HL-60 (cell line): ENCODE results near the gene MTFP1.

ENCODE experiments used
- DNase-seq, 2 experiments: peaks; one replicate each; pipeline ENCODE4 v3.0.0-alpha.2; 2010 to 2020; ENCODE audit warnings: low read depth in 1 of 2, low spot score in 1 of 2
- H3K27ac ChIP-seq: fragments of 250-450 bp; sonication (Bioruptor Pico); replicated peaks from 2 replicates; pipeline ENCODE4 v1.5.1; 2020; ENCODE audit warnings: mild to moderate bottlenecking, moderate library complexity
- H3K27me3 ChIP-seq: fragments of 250-450 bp; sonication (Bioruptor Pico); 2 replicates; pipeline ENCODE4 v1.5.1; 2021; ENCODE audit warnings: mild to moderate bottlenecking, moderate library complexity; ENCODE audit not compliant: insufficient read depth, poor library complexity, severe bottlenecking
- H3K4me3 ChIP-seq: replicated peaks from 2 replicates; pipeline ENCODE4 v1.5.1; 2011; ENCODE audit warnings: mild to moderate bottlenecking, control low read depth, low read length; ENCODE audit not compliant: insufficient read depth
- CTCF ChIP-seq: IDR thresholded peaks from one replicate; pipeline ENCODE4 v1.5.1; 2011; ENCODE audit warnings: low read length, control low read depth, inconsistent platforms; ENCODE audit not compliant: insufficient read depth
- GABPA ChIP-seq: IDR thresholded peaks from 2 replicates; pipeline ENCODE4 v1.6.1; 2012; ENCODE audit warnings: low read depth
- POLR2AphosphoS5 ChIP-seq: IDR thresholded peaks from 2 replicates; pipeline ENCODE4 v1.6.1; 2012; ENCODE audit warnings: low read depth
- SPI1 ChIP-seq: IDR thresholded peaks from 2 replicates; pipeline ENCODE4 v1.6.1; 2012; ENCODE audit warnings: low read depth, mild to moderate bottlenecking, borderline replicate concordance
- long read RNA-seq: library from polyadenylated mRNA; unstranded; transcript quantifications from one replicate; pipeline ENCODE4 v2.0.0, GENCODE V29; 2020
- TF ChIP-seq, protein P1 (sequence below): IDR thresholded peaks from 2 replicates; pipeline ENCODE4 v1.6.1; 2012; ENCODE audit warnings: low read depth; ENCODE audit not compliant: insufficient replicate concordance

The MTFP1 gene
- long read RNA-seq, transcript MTFP1-204 (4 exons, 759 nt), result minor isoform, 7 of 249 reads
- long read RNA-seq, transcript MTFP1-203 (4 exons, 912 nt), result minor isoform, 11 of 249 reads
- long read RNA-seq, transcript MTFP1-201 (4 exons, 1,370 nt), result major isoform, 217 of 249 reads
- long read RNA-seq, partial matches to known transcripts, result 4 of 249 reads
- long read RNA-seq, other reads (novel, unspliced or antisense), result 10 of 249 reads

GRCh38 chr22:30425616-30426387 is at the start of gene MTFP1:
Gene MTFP1 (plus strand): TSS chr22:30425768. CDS start chr22:30425880, 112 bp downstream.
- Histone ChIP-seq H3K4me3 (peak within 1 kb of the TSS; percentile 70), H3K27me3 (no peaks in the 10 kb centered on the region), H3K27ac (peak within 1 kb of the TSS; percentile 75)
- DNase-seq, result peak; percentile 66 to 70
- no peak for TF ChIP-seq POLR2AphosphoS5
- TF ChIP-seq SPI1, result no peak
- TF ChIP-seq, protein P1, sequence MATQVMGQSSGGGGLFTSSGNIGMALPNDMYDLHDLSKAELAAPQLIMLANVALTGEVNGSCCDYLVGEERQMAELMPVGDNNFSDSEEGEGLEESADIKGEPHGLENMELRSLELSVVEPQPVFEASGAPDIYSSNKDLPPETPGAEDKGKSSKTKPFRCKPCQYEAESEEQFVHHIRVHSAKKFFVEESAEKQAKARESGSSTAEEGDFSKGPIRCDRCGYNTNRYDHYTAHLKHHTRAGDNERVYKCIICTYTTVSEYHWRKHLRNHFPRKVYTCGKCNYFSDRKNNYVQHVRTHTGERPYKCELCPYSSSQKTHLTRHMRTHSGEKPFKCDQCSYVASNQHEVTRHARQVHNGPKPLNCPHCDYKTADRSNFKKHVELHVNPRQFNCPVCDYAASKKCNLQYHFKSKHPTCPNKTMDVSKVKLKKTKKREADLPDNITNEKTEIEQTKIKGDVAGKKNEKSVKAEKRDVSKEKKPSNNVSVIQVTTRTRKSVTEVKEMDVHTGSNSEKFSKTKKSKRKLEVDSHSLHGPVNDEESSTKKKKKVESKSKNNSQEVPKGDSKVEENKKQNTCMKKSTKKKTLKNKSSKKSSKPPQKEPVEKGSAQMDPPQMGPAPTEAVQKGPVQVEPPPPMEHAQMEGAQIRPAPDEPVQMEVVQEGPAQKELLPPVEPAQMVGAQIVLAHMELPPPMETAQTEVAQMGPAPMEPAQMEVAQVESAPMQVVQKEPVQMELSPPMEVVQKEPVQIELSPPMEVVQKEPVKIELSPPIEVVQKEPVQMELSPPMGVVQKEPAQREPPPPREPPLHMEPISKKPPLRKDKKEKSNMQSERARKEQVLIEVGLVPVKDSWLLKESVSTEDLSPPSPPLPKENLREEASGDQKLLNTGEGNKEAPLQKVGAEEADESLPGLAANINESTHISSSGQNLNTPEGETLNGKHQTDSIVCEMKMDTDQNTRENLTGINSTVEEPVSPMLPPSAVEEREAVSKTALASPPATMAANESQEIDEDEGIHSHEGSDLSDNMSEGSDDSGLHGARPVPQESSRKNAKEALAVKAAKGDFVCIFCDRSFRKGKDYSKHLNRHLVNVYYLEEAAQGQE, result no peak
- no peak for TF ChIP-seq GABPA
- no peak for TF ChIP-seq CTCF

DNA sequence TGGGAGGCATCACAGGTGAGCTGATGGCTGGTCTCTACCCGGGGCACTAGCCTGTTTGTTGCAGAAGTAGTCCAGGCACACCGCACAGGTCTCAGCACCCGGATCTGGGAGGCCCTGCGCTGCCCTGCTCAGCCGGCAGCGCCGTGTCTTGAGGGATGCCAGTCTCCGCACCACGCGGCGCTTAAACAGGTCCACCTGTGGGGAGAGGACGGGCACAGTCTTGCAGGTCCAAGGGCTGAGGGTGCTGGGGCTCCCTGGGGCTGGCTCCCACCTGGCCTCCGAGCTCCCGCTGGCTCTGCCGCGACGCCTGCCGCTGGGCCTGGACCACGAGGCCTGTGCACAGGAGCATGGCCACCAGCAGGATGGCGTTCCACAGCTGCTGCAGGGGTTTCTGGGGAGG is 45.6 kb upstream of the MTFP1 start:
- DNase-seq, result no peak
- Histone ChIP-seq H3K4me3 (no peak overlapping the region), H3K27me3 (no peaks in the 10 kb centered on the region), H3K27ac (no peak overlapping the region)
- TF ChIP-seq POLR2AphosphoS5 (no peak), CTCF (no peak), SPI1 (no peak), GABPA (no peak)
- TF ChIP-seq, protein P1, result no peak

- Histone ChIP-seq H3K27me3 (no peaks in the 10 kb centered on the region), H3K27ac (no peak overlapping the region), H3K4me3 (no peak overlapping the region)
- no peak for DNase-seq
- TF ChIP-seq, protein P1, result no peak
These were observed 44.3 kb upstream of the MTFP1 start for GRCh38 chr22:30381264-30381663.
